ENCODE data around the gene FZD4. TPM values are rescaled to one million over a fixed set of nuclear protein-coding genes. Genes with fewer than 3 reads are reported as not detected.
A peak's percentile ranks its signal among the peaks of the same experiment; 100 is the strongest.

FZD4 gene
- total and polyA plus RNA-seq, 2 donors (not counting 3 experiments of a cell fraction or from before 2014, with no cell fraction given): 56.6 to 112 TPM

DNA sequence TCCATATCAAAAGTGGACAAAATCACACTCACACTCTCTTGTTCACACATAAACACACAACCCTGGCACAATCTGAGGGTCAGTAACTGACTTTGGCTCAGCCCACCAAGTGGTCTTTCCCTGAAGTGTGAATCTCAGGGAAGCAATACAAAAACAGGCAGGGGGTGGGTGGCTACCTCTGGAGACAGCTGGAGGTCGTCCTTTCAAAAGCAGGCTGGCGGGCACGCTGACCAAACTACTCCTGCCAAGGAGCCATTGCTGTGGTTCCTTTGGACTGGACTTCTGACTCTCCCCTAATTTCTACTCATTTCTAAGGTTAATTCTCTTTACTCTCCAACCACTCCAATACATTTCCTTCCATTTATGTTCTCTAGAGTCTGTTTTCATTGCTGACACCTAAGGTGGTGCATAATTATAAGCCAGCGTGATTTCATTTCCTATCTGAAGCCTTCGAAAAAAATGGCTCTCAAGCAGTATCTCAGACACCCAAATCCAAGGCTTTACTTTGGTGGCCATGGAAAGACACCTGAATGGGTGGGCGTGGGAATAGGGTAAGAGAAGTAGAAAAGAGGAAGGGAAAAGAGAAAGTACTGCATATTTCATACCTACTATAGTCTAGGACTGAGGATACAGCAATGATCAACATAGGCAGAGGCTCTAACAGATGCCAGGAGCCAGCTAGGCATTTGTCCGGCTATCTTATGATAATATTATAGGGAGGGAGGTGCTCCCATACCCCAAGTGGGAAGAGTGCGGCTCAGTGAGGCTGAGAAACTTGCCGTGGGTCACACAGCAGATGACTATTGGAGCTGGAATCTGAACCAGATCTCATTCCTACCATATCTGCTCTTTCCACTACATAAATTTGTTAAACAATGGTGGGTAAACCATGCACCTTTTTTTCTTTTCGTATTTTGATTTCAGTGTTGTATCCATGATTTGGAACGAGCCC lies 22.0 kb downstream of the FZD4 start:
- peaks cover 67% of the 10 kb centered on the region for H3K4me1 ChIP-seq (ENCODE audit: control insufficient read depth, extremely low read depth, insufficient read depth, low read length)
- peaks cover 29% of the 10 kb centered on the region for H3K79me2 ChIP-seq (ENCODE audit: control insufficient read depth, insufficient read depth, low read length)
- peak overlapping the region; percentile 42 for H3K4me2 ChIP-seq (ENCODE audit: insufficient read depth, low read length)
- DNase-seq (ENCODE audit: low read depth, low spot score) (no peak), FAIRE-seq (no peak)
- no peaks in the 10 kb centered on the region for H3K9me3 ChIP-seq (replicated peaks; ENCODE audit: control insufficient read depth, insufficient read depth, low read length)
- TF ChIP-seq, protein P1, sequence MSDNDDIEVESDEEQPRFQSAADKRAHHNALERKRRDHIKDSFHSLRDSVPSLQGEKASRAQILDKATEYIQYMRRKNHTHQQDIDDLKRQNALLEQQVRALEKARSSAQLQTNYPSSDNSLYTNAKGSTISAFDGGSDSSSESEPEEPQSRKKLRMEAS (IDR thresholded peaks at IDR 0.05; ENCODE audit: insufficient read depth, insufficient read length): no peak
- TF ChIP-seq FOS (IDR thresholded peaks at IDR 0.05; ENCODE audit: borderline replicate concordance, insufficient read depth, low read length) (no peak), POLR2A (IDR thresholded peaks at IDR 0.05; ENCODE audit: low read depth, low read length) (no peak), GATA2 (IDR thresholded peaks at IDR 0.05; ENCODE audit: insufficient read depth, insufficient read length, low read depth, low read length) (no peak), MYC (IDR thresholded peaks at IDR 0.05; ENCODE audit: low read depth, low read length) (no peak), EZH2 (IDR thresholded peaks at IDR 0.05; ENCODE audit: borderline replicate concordance, low read depth, low read length, severe bottlenecking) (no peak), JUN (IDR thresholded peaks at IDR 0.05; ENCODE audit: borderline replicate concordance, insufficient read depth, insufficient read length, low read depth) (no peak), POLR2AphosphoS5 (IDR thresholded peaks at IDR 0.05; ENCODE audit: insufficient read depth, low read depth, low read length) (no peak)
- TF ChIP-seq, protein P2, sequence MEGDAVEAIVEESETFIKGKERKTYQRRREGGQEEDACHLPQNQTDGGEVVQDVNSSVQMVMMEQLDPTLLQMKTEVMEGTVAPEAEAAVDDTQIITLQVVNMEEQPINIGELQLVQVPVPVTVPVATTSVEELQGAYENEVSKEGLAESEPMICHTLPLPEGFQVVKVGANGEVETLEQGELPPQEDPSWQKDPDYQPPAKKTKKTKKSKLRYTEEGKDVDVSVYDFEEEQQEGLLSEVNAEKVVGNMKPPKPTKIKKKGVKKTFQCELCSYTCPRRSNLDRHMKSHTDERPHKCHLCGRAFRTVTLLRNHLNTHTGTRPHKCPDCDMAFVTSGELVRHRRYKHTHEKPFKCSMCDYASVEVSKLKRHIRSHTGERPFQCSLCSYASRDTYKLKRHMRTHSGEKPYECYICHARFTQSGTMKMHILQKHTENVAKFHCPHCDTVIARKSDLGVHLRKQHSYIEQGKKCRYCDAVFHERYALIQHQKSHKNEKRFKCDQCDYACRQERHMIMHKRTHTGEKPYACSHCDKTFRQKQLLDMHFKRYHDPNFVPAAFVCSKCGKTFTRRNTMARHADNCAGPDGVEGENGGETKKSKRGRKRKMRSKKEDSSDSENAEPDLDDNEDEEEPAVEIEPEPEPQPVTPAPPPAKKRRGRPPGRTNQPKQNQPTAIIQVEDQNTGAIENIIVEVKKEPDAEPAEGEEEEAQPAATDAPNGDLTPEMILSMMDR (IDR thresholded peaks at IDR 0.05; ENCODE audit: extremely low read depth in 1 of 2, insufficient read depth in 1 of 2, low read depth in 1 of 2, low read length in 2 of 2): no peak
- no TSS peak for BruUV-seq (replicated peaks)
- no peaks in the 10 kb centered on the region for H3K9me1 ChIP-seq (replicated peaks; ENCODE audit: control insufficient read depth, extremely low read depth, insufficient read depth, low read length)
- H4K20me1 ChIP-seq (replicated peaks; ENCODE audit: control insufficient read depth, extremely low read depth, insufficient read depth, low read length): no peaks in the 10 kb centered on the region
- H3K9ac ChIP-seq (replicated peaks; ENCODE audit: extremely low read depth, insufficient read depth, low read length): no peak overlapping the region
- no peak overlapping the region for H3K4me3 ChIP-seq (replicated peaks in 1 of 3; ENCODE audit: insufficient read depth in 1 of 3, low read depth in 1 of 3, low read length in 3 of 3)
- CTCF ChIA-PET: interaction anchor here (0.9 to 1.1 kb wide), 2 partner anchors 22 to 488 kb away, joined by 3 read pairs; partner anchors contain the start of gene FZD4
- intact Hi-C loops (cut with micrococcal nuclease): no loop called here
- dilution Hi-C loops (cut with MboI; ENCODE audit: extremely low pct_ligation_motif_present, low sequenced_read_pairs): no loop called here
- no peak overlapping the region for H2AFZ ChIP-seq (ENCODE audit: low read depth, low read length)
- POLR2A ChIA-PET: no interaction called here
- H3K27ac ChIP-seq (ENCODE audit: insufficient read depth, low read depth, low read length): peak overlapping the region; percentile 70
- H3K27me3 ChIP-seq (ENCODE audit: control insufficient read depth in 2 of 2, insufficient read depth in 2 of 2, low read length in 2 of 2): no peaks in the 10 kb centered on the region
- no peaks in the 10 kb centered on the region for H3K36me3 ChIP-seq (ENCODE audit: control insufficient read depth in 2 of 2, extremely low read depth in 1 of 2, insufficient read depth in 2 of 2, low read length in 2 of 2)
